Natural killer cell (primary cell): ENCODE measurements around the gene NGFR. TPM values are rescaled to one million over a fixed set of nuclear protein-coding genes. Genes with fewer than 3 reads are reported as not detected.

Source experiments
- ATAC-seq, 3 donors: fragments of 150-1000 bp in 2 of 3; fragments of 200-7000 bp in 1 of 3; cut with Tn5 transposase; 1 replicate in 1 of 3; 2 replicates in 2 of 3; pipeline ENCODE4 v1.10.0; 2021; ENCODE audit warnings: mild to moderate bottlenecking in 2 of 3, moderate library complexity in 2 of 3
- DNase-seq, 2 donors: peaks; one replicate each; pipeline versions ENCODE4 v3.0.0 to v3.0.0-alpha.2; 2013 to 2021; ENCODE audit warnings: mixed read lengths in 1 of 2
- H3K27ac ChIP-seq: one replicate; pipeline ENCODE4 v1.5.1; 2013; ENCODE audit warnings: mild to moderate bottlenecking, low read length
- H3K27me3 ChIP-seq: one replicate; pipeline ENCODE4 v1.6.1; 2013; ENCODE audit warnings: low read length; ENCODE audit not compliant: control insufficient read depth, insufficient read depth
- H3K36me3 ChIP-seq: one replicate; pipeline ENCODE4 v1.6.1; 2013; ENCODE audit warnings: low read length; ENCODE audit not compliant: control insufficient read depth, insufficient read depth
- H3K4me1 ChIP-seq: one replicate; pipeline ENCODE4 v1.6.1; 2013; ENCODE audit warnings: low read length; ENCODE audit not compliant: control insufficient read depth, insufficient read depth
- H3K4me3 ChIP-seq: one replicate; pipeline ENCODE4 v1.5.1; 2013; ENCODE audit warnings: low read length
- H3K9me3 ChIP-seq: one replicate; pipeline ENCODE4 v1.6.1; 2013; ENCODE audit warnings: low read length; ENCODE audit not compliant: control insufficient read depth, insufficient read depth
- H3K27ac Mint-ChIP-seq, 2 donors: one replicate each; pipeline ENCODE4 v1.8.0; 2022; ENCODE audit warnings: mild to moderate bottlenecking in 2 of 2, mixed read lengths in 2 of 2, moderate library complexity in 1 of 2
- H3K27me3 Mint-ChIP-seq, 2 donors: one replicate each; pipeline ENCODE4 v1.8.0; 2022; ENCODE audit warnings: low read depth in 2 of 2, mixed read lengths in 2 of 2
- H3K36me3 Mint-ChIP-seq: one replicate; pipeline ENCODE4 v1.8.0; 2022; ENCODE audit warnings: mixed read lengths
- H3K4me1 Mint-ChIP-seq, 2 donors: one replicate each; pipeline ENCODE4 v1.8.0; 2022; ENCODE audit warnings: mixed read lengths in 2 of 2
- H3K4me3 Mint-ChIP-seq: one replicate; pipeline ENCODE4 v1.8.0; 2022; ENCODE audit warnings: mild to moderate bottlenecking, moderate library complexity, mixed read lengths
- H3K9me3 Mint-ChIP-seq, 2 donors: one replicate each; pipeline ENCODE4 v1.8.0; 2022; ENCODE audit warnings: mixed read lengths in 2 of 2
- CTCF ChIP-seq: fragments of 200-600 bp; IDR thresholded peaks from one replicate; pipeline ENCODE4 v1.8.0; 2022; ENCODE audit warnings: antibody characterized with exemption
- WGBS: methylation state at CpG from one replicate; pipeline ENCODE4 v1.1.7; 2013; ENCODE audit warnings: missing lambda C conversion rate; ENCODE audit not compliant: insufficient coverage; 5-methylcytosine and 5-hydroxymethylcytosine counted together
- intact Hi-C: fragments of 100-400 bp; cut with micrococcal nuclease; formaldehyde crosslinking; loops from one replicate; pipeline ENCODE4 v1.14.2; 2022
- total RNA-seq, 4 donors: library from RNA; stranded (reverse); fragments of 120-200 nt in 1 of 4; gene quantifications; one replicate each; pipeline versions ENCODE4 v1.2.3 to v1.2.4, GENCODE V29; 2013 to 2022

NGFR gene
- total RNA-seq, 3 donors from 2014 or later (not counting 1 experiment from before 2014, with no cell fraction given) = 0.91 to 1.8 (median 1.2) TPM

GRCh38 chr17:49486012-49486641 is 9.0 kb upstream of the NGFR start:
- peaks cover 8% of the 10 kb centered on the region for H3K27me3 ChIP-seq
- H3K36me3 Mint-ChIP-seq = no peaks in the 10 kb centered on the region
- H3K27me3 Mint-ChIP-seq = peaks cover 49 to 63% of the 10 kb centered on the region in 2 donors
- no peak overlapping the region for H3K4me3 Mint-ChIP-seq
- no peak overlapping the region for H3K27ac ChIP-seq
- DNase-seq = no peak
- H3K4me1 Mint-ChIP-seq = peaks cover 0 to 5% of the 10 kb centered on the region in 2 donors
- no peaks in the 10 kb centered on the region for H3K9me3 Mint-ChIP-seq
- intact Hi-C loops = no loop called here
- H3K36me3 ChIP-seq = no peaks in the 10 kb centered on the region
- TF ChIP-seq CTCF = no peak
- 6% methylated on average over 13 of the region's 13 CpGs for WGBS
- no peak for ATAC-seq
- no peak overlapping the region for H3K27ac Mint-ChIP-seq
- no peaks in the 10 kb centered on the region for H3K9me3 ChIP-seq
- no peak overlapping the region for H3K4me3 ChIP-seq
- no peaks in the 10 kb centered on the region for H3K4me1 ChIP-seq

GRCh38 chr17:49487183-49487582 is 7.9 kb upstream of the NGFR start:
- H3K4me3 Mint-ChIP-seq = no peak overlapping the region
- H3K4me1 Mint-ChIP-seq = peaks cover 0 to 5% of the 10 kb centered on the region in 2 donors
- H3K27me3 Mint-ChIP-seq = peaks cover 46 to 59% of the 10 kb centered on the region in 2 donors
- no peak overlapping the region for H3K27ac Mint-ChIP-seq
- DNase-seq = no peak
- no peak for ATAC-seq
- intact Hi-C loops = no loop called here
- H3K27me3 ChIP-seq = peaks cover 8% of the 10 kb centered on the region
- H3K36me3 ChIP-seq = no peaks in the 10 kb centered on the region
- 68% methylated on average over 8 of the region's 8 CpGs for WGBS
- no peak overlapping the region for H3K27ac ChIP-seq
- no peaks in the 10 kb centered on the region for H3K4me1 ChIP-seq
- TF ChIP-seq CTCF = no peak
- no peaks in the 10 kb centered on the region for H3K9me3 ChIP-seq
- H3K36me3 Mint-ChIP-seq = no peaks in the 10 kb centered on the region
- no peaks in the 10 kb centered on the region for H3K9me3 Mint-ChIP-seq
- no peak overlapping the region for H3K4me3 ChIP-seq

- no peaks in the 10 kb centered on the region for H3K4me1 ChIP-seq
- H3K9me3 Mint-ChIP-seq = no peaks in the 10 kb centered on the region
- no peak for ATAC-seq
- peaks cover 41 to 48% of the 10 kb centered on the region in 2 donors for H3K27me3 Mint-ChIP-seq
- no peak for TF ChIP-seq CTCF
- intact Hi-C loops = no loop called here
- H3K36me3 ChIP-seq = no peaks in the 10 kb centered on the region
- peaks cover 8% of the 10 kb centered on the region for H3K27me3 ChIP-seq
- peaks cover 0 to 5% of the 10 kb centered on the region in 2 donors for H3K4me1 Mint-ChIP-seq
- DNase-seq = no peak
- no peaks in the 10 kb centered on the region for H3K36me3 Mint-ChIP-seq
- WGBS = 88% methylated on average over 8 of the region's 8 CpGs
- no peak overlapping the region for H3K27ac Mint-ChIP-seq
- no peak overlapping the region for H3K4me3 Mint-ChIP-seq
- no peaks in the 10 kb centered on the region for H3K9me3 ChIP-seq
- H3K4me3 ChIP-seq = no peak overlapping the region
- no peak overlapping the region for H3K27ac ChIP-seq
Measured at GRCh38 chr17:49488612-49489011, 6.5 kb upstream of the NGFR start.

- H3K27me3 Mint-ChIP-seq = peaks cover 37 to 45% of the 10 kb centered on the region in 2 donors
- Histone ChIP-seq H3K4me3 (no peak overlapping the region), H3K9me3 (no peaks in the 10 kb centered on the region), H3K27ac (no peak overlapping the region), H3K27me3 (peaks cover 8% of the 10 kb centered on the region), H3K4me1 (peaks cover under 1% of the 10 kb centered on the region), H3K36me3 (no peaks in the 10 kb centered on the region)
- H3K27ac Mint-ChIP-seq = no peak overlapping the region
- no peak for DNase-seq
- WGBS = 97% methylated on average over 3 of the region's 4 CpGs
- H3K36me3 Mint-ChIP-seq = no peaks in the 10 kb centered on the region
- ATAC-seq = no peak
- no peak for TF ChIP-seq CTCF
- peaks cover 4 to 8% of the 10 kb centered on the region in 2 donors for H3K4me1 Mint-ChIP-seq
- intact Hi-C loops = no loop called here
- H3K9me3 Mint-ChIP-seq = no peaks in the 10 kb centered on the region
- no peak overlapping the region for H3K4me3 Mint-ChIP-seq
Measured at GRCh38 chr17:49489348-49489747, 5.7 kb upstream of the NGFR start.
